ENCODE measurements around the gene C1QTNF3.
"Not testable (repeated sequence)": the region's sequence is repeated elsewhere in the genome, so short reads cannot be mapped to it uniquely, and the experiment has no call there.

- TF ChIP-seq CTCF (conservative IDR thresholded peaks at IDR 0.05); ZFX (IDR thresholded peaks at IDR 0.05): not testable (repeated sequence)
Observed at GRCh38 chr5:34091039-34091438, 48.0 kb upstream of the C1QTNF3 start.

Measured in C4-2B (cell line).